ENCODE results near the gene SLC38A8.

DNA sequence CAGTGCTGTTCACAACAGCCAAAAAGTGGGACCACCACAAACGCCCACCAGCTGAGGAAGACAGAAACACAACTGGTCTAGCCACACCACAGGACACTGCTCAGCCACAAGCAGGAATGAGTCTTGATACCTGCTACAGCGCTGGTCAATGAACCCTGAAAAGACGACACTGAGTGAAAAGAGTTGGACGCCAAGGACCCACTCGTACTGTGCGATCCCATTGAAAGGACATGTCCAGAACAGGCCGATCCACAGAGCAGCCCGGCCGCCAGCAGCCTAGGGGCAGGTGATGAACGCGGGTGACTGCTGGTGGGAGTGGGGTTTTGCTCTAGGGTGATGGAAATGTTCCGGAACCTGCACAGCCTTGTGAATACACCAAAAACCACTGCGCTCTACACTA lies 10.6 kb upstream of the SLC38A8 start:
- TF ChIP-seq TAF1 (IDR thresholded peaks at IDR 0.05; ENCODE audit: low read depth) (no peak), EP300 (IDR thresholded peaks at IDR 0.05; ENCODE audit: borderline replicate concordance) (no peak), MAX (IDR thresholded peaks at IDR 0.05) (no peak), RAD21 (IDR thresholded peaks at IDR 0.05; ENCODE audit: low read depth) (no peak), CEBPB (IDR thresholded peaks at IDR 0.05) (no peak), TCF12 (IDR thresholded peaks at IDR 0.05; ENCODE audit: low read depth) (no peak), CREB1 (IDR thresholded peaks at IDR 0.05; ENCODE audit: low read depth) (no peak), TEAD4 (IDR thresholded peaks at IDR 0.05) (no peak), YY1 (IDR thresholded peaks at IDR 0.05; ENCODE audit: low read depth) (no peak), ZBTB7A (IDR thresholded peaks at IDR 0.05; ENCODE audit: low read depth) (no peak), REST (IDR thresholded peaks at IDR 0.05; ENCODE audit: low read depth) (no peak), FOXM1 (IDR thresholded peaks at IDR 0.05; ENCODE audit: borderline replicate concordance, low read depth) (no peak), EGR1 (IDR thresholded peaks at IDR 0.05) (no peak), NFIC (IDR thresholded peaks at IDR 0.05) (no peak)
